HG03520 (cell line): ENCODE results near the gene ATG9B.
A peak's percentile ranks its signal among the peaks of the same experiment; 100 is the strongest.

Experiments used
- ATAC-seq: cut with Tn5 transposase; IDR thresholded peaks from one replicate; pipeline ENCODE4 v1.9.1; 2021; ENCODE audit warnings: mild to moderate bottlenecking, moderate library complexity; ENCODE audit not compliant: unreplicated experiment

ATG9B gene

DNA sequence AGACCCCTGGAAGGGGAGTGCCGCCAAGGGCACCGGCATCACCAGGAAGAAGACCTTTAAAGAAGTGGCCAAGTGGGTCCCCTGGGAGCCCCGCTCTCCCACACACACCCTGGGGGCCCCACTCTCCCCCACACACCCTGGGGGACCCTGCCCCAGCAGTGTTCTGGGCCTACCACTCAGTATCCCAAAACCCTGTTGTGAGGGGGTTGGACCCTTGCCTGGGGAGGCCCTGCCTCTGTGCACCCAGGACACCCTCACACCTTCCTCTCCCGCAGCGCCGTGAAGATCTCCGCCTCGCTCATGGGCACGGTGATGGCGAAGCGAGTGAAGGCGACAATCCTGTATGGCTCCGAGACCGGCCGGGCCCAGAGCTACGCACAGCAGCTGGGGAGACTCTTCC lies 22.7 kb downstream of the ATG9B start:
- ATAC-seq = no peak

DNA sequence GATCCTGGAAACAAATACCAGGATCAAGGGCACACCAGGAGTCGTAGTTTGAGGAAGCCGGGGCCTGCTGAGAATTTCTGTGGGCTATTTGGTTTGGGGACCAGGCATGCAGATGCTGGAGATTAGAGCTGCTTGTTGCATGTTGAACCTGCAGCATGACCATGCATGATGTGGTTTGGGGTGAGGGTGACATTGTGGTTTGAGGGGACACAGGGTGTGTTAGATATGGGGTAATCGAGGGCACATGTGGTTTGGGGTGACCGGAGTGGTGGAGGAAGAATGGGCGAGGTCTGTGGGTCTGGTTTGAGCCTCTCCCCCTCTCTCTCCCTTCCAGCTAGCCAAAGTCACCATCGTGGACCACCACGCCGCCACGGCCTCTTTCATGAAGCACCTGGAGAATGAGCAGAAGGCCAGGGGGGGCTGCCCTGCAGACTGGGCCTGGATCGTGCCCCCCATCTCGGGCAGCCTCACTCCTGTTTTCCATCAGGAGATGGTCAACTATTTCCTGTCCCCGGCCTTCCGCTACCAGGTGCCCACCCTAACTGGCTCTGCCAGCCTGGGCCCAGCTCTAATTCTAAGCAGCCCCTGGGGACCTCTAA lies 23.3 kb downstream of the ATG9B start:
- no peak for ATAC-seq

DNA sequence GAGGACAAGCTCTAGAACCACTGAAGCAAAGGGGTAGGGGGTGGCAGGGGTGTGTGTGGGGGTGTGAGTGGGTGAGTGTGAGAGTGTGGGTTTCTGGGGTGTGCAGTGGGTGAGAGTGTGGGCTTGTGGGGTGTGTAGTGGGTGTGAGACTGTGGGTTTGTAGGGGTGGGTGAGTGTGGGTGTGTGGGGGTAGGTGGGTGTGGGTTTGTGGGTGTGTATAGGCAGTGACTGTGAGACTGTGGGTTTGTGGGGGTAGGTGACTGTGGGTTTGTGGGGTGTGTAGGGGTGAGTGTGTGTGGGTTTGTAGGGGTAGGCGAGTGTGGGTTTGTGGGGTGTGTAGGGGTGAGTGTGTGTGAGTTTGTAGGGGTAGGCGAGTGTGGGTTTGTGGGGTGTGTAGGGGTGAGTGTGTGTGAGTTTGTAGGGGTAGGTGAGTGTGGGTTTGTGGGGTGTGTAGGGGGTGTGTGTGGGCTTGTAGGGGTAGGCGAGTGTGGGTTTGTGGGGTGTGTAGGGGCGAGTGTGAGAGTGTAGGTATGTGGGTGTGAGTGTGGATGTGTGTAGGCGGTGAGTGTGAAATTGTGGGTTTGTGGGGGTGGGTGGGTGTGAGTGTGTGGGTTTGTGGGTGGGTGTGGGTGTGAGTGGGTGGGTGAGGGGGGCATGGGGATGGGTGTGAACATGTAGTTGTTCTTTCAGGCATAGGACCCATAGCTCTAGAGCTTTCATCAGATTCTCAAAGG lies 24.6 kb downstream of the ATG9B start:
- no peak for ATAC-seq

DNA sequence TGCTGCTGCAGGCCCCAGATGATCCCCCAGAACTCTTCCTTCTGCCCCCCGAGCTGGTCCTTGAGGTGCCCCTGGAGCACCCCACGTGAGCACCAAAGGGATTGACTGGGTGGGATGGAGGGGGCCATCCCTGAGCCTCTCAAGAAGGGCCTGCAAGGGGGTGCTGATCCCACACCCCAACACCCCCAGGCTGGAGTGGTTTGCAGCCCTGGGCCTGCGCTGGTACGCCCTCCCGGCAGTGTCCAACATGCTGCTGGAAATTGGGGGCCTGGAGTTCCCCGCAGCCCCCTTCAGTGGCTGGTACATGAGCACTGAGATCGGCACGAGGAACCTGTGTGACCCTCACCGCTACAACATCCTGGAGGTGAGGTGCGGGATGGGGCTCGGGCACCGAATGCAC lies 25.3 kb downstream of the ATG9B start:
- ATAC-seq = no peak

DNA sequence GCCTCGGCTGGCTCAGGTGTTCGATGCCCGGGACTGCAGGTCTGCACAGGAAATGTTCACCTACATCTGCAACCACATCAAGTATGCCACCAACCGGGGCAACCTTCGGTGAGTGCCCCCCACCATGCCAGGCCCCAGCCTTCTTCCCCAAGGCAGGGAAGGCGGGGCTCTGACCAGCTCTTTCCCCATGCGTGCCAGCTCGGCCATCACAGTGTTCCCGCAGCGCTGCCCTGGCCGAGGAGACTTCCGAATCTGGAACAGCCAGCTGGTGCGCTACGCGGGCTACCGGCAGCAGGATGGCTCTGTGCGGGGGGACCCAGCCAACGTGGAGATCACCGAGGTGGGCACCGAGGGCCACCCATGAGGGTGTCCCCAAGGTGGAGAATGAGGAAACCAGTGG lies 26.0 kb downstream of the ATG9B start:
- no peak for ATAC-seq

DNA sequence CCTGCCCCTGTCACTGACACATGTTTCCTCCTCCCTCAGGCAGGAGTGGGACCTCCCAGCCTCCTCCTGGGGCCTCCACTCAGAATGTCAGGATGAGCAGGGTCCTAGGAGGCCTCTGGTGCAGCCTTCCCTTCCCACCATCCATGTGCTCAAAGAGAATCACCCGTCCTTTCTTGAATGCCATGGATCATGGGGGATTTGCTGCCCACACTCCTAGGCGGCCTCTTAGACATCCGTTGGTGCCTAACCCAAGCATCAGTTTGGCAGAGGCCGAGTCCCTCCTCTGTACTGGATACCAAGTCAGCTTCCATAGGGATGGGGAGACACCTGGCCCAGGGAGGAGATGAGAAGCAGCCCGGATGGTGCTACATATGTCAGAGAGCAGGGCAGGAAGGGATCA lies 26.5 kb downstream of the ATG9B start:
- ATAC-seq = no peak

DNA sequence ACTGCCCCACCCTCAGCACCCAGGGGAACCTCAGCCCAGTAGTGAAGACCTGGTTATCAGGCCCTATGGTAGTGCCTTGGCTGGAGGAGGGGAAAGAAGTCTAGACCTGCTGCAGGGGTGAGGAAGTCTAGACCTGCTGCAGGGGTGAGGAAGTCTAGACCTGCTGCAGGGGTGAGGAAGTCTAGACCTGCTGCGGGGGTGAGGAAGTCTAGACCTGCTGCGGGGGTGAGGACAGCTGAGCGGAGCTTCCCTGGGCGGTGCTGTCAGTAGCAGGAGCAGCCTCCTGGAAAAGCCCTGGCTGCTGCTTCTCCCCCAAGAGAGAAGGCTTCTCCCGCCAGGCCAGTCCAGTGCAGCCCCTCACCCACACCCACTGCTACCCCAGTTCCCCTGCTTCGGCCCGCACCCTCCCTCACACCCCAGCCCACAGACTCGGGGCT lies 27.2 kb downstream of the ATG9B start:
- ATAC-seq = no peak

DNA sequence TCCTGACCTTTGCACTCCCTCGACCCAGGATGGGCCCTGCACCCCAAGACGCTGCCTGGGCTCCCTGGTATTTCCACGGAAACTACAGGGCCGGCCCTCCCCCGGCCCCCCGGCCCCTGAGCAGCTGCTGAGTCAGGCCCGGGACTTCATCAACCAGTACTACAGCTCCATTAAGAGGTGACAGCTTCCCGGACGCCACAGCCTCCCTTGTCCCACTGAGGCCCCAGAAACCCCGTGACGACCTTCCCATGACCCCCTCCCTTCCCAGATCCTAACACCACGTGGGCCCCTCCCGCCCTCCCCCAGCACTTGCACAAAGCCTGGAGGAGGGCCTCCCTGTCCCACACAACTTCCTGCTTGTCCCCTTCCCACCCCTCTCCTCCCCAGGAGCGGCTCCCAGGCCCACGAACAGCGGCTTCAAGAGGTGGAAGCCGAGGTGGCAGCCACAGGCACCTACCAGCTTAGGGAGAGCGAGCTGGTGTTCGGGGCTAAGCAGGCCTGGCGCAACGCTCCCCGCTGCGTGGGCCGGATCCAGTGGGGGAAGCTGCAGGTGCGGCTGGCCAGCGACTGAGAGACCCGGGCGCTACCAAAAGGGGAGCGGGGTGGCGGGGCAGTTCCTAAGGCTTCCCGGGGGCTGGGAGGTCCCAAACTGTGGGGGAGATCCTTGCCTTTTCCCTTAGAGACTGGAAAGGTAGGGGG lies 27.8 kb downstream of the ATG9B start:
- ATAC-seq = no peak

DNA sequence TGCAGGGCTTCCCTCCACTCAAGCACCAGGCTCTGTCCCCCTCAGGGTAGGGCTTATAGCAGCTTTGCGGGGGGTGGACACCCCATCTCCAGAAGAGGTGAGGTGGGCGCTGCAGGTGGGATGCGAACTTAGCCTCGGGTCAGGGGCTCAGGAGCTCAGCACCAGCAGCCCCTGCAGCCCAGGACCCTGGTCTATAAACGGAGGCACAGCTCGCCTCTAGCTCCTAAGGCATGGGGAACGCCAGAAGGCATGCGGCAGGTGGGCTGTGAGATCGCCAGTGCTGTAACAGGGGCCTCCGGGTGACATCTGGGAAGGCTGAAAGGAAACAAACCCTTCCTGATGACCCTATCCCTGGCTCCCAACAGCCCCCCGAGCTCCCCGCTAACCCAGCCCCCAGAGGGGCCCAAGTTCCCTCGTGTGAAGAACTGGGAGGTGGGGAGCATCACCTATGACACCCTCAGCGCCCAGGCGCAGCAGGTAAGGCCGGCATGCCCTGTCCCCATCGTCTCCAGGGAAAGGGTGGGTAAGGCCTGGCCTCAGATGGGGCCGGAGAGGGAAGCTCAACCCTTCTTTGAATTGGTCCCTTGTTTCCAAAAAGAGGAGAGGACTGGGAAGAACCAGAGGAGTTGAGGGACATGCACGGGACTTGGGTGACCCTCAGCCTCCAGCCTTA lies 29.3 kb downstream of the ATG9B start:
- ATAC-seq = no peak

DNA sequence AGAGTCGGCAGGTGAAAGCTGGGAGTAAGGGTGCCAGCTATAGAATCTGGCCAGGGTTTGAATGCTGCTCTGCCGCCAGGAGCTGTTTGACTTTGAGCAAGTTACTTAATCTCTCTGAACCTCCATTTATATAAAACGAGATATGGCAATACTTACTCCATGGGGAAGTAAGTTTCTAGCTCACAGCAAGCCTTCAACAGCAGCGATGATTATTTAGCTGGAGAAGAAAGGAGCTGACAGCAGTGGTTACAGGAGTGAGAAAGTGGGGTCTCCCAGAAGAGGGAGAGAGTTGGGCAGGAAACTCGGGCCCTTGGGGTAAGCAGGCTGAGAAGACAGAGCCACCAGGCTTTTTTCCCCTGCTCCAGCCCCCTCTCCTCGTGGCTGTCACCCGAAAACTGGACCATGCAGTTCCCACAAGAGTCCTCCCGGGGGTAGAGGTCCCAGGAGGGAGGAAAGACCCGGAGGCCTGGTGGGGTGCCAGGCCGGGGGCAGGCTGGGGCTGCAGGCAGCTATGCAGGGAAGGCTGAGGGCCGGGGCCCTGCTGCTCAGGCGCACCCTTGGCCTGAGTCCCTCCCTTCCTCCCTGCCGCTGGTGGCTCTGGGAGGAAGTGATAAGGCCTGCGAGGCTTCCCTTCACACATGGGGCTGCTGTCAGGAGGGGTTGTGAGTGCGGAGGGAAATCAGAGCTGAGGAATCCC lies 30.0 kb downstream of the ATG9B start:
- ATAC-seq = no peak

DNA sequence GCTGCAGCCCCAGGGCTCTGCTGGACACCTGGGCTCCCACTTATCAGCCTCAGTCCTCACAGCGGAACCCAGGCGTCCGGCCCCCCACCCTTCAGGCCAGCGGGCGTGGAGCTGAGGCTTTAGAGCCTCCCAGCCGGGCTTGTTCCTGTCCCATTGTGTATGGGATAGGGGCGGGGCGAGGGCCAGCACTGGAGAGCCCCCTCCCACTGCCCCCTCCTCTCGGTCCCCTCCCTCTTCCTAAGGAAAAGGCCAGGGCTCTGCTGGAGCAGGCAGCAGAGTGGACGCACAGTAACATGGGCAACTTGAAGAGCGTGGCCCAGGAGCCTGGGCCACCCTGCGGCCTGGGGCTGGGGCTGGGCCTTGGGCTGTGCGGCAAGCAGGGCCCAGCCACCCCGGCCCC lies 30.8 kb downstream of the ATG9B start:
- ATAC-seq = no peak

DNA sequence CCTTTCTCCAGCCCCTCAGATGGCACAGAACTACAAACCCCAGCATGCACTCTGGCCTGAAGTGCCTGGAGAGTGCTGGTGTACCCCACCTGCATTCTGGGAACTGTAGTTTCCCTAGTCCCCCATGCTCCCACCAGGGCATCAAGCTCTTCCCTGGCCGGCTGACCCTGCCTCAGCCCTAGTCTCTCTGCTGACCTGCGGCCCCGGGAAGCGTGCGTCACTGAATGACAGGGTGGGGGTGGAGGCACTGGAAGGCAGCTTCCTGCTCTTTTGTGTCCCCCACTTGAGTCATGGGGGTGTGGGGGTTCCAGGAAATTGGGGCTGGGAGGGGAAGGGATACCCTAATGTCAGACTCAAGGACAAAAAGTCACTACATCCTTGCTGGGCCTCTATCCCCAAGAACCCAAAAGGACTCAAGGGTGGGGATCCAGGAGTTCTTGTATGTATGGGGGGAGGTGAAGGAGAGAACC lies 31.4 kb downstream of the ATG9B start:
- peak; percentile 68 for ATAC-seq

DNA sequence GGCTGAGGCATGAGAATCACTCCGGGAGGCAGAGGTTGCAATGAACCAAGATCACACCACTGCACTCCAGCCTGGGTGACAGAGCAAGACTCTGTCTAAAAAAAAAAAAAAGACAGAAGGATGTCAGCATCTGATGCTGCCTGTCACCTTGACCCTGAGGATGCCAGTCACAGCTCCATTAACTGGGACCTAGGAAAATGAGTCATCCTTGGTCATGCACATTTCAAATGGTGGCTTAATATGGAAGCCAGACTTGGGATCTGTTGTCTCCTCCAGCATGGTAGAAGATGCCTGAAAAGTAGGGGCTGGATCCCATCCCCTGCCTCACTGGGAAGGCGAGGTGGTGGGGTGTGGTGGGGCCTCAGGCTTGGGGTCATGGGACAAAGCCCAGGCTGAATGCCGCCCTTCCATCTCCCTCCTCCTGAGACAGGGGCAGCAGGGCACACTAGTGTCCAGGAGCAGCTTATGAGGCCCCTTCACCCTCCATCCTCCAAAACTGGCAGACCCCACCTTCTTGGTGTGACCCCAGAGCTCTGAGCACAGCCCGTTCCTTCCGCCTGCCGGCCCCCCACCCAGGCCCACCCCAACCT lies 32.1 kb downstream of the ATG9B start:
- no peak for ATAC-seq

DNA sequence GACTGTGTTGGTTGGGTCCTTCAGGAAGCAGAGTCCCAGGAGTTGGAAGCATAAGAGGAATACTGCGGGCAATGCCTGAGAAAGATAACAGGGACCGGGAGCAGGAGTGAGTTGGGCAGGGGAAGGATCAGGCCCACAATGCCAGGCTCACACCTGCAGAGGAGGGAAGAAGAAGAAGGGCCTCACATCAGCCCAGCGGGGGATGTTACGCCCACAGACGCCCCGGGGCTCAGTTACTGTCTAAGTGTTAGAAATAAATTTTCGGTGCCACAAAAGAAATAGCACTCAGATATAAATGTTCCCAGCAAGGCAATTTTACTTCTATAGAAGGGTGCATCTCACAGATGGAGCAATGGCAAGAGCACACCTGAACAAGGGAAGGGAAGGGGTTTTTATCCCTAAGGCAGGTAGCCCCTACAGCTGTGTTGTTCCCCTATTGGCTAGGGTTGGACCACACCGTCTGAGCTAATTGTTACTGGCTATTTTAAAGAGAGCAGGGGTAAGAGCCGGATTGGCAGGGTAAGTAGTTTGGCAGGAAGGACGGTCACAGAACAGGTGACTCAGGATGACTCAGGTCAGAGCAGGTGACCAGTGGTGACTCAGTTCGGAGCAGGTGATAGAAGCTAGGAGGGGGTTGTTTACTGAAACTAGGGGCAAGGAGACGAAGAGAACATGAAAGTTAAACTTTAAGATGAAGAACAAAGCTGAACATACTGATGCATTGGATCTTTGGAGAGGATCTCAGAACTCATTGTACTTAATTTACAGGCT lies 33.7 kb downstream of the ATG9B start, which contains the start of gene NOS3:
NOS3 (plus strand) TSS at position 602 of the 771 bp plus-strand sequence. CDS start 2,787 bp downstream, outside the sequence.
- ATAC-seq = no peak

DNA sequence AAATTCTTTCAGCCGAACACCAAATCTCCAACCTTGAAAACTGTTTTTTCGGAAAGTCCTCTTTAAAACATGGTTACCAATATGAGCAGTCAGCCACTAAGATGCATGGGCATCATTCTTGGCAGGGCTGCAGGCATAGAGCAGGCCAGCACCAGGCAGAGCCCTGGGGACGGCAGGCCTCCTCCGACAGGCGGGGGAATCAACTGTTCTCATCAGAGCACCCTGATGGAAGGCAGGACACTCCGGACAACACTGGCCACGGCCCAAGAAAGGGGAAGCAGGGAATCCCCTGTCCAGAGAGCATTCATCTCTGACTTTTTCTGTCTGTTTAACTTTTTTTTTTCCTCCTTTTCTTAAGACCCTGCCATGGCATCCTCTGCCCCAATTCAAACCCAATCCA lies 34.8 kb downstream of the ATG9B start:
- ATAC-seq = no peak

DNA sequence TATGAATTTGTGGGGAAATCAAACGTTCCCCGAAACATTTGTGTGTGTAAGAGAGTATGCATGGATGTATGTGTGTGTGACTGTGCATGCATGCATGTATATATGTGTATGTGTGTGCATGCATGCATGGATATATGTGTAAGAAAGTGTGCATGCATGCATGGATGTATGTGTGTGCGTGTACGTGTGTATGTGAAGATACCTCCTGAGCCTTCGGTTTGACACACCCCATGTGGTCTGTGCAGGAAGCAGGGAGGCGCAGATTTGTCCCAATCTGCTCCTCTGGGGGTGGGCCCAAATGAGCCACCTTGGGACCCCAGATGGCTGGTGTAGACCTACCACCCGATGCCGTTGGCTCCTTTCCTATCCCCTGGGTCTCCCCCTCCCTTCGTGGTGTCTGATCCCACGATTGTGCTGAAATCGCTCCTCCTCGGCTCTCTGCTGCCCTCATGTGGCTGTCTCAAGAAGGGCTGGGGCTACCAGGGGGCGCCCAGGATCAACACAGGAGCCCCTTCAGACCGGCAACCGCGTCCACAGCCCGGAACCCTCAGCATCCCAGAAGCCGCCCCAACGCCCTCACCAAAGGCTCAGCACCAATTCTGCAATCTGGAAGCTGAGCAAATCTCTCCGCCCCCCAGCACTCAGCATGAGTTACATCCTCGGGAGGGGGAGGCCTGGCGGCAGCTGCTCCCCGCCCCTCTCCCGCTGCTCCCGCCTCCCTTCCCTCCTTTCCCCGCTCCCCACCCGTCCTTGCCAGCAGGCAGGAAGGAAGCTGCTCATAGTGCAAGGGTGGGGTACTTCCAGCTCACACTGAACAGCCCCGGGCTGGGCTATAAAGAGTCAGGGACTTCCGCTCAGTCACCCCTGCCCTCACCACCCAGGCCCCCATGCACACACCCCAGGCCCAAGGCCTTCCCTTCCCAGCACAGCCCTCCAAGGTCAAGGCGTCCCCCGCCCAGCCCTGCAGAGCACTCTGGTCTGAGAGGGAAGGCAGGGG lies 35.8 kb downstream of the ATG9B start:
- no peak for ATAC-seq

DNA sequence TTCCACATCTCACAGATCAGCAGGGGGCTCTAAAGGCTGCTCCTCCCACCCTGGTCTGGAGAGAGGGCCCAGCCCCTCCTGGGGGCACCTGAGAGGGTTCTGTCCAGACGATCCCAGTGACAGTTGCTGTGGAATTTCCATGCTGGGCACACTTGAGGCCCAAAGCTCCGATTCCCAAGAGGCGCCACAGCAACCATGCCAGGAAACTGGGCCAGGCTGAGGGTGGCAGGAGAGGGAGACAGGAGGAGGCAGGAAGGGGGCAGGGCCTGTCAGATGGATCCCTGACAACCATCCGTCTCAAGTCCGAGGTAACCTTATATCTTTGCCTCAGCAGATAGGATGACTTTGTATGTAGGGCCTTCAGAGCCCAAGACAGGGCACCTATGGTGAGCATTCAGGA lies 37.7 kb downstream of the ATG9B start:
- no peak for ATAC-seq

DNA sequence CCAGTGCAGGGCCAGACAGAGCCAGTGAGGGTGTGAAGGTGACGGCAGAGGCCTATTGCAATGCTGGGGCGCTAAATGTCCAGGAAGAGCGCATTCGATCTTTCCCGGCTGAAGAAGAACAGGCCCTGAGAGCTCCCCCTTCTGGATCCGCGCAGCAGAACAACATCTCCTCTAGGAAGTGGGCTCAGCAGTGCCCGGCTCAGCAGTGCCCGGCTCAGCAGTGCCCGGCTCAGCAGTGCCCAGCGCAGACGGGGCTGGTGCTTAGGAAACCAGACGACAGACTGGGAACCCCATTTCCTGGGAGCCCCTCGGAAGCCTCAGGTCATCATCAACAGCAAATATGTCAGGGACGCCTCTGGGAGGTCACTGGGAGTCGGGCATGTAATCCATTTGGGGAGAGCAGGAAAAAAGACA lies 38.2 kb downstream of the ATG9B start:
- ATAC-seq = no peak
